ENCODE data around the gene HEATR3.
A peak's percentile ranks its signal among the peaks of the same experiment; 100 is the strongest.

HEATR3 gene

GRCh38 chr16:50050802-50051201, 15.0 kb upstream of the HEATR3 start:
- no peak for DNase-seq (ENCODE audit: low read depth)
- no peak for TF ChIP-seq CTCF (IDR thresholded peaks at IDR 0.05; ENCODE audit: insufficient read depth, low read depth, low read length, missing control alignments)

GRCh38 chr16:50056226-50056625, 9.5 kb upstream of the HEATR3 start:
- DNase-seq (ENCODE audit: low read depth) = no peak
- no peak overlapping the region for H3K4me3 ChIP-seq (ENCODE audit: low read length)
- no peak for TF ChIP-seq CTCF (IDR thresholded peaks at IDR 0.05; ENCODE audit: insufficient read depth, low read depth, low read length, missing control alignments)

More at GRCh38 chr16:50050802-50051201, 15.0 kb upstream of the HEATR3 start:
- H3K4me3 ChIP-seq (ENCODE audit: low read length) = no peak overlapping the region

GRCh38 chr16:50058091-50058771, 7.5 kb upstream of the HEATR3 start:
- no peak for DNase-seq (ENCODE audit: low read depth)
- no peak for TF ChIP-seq CTCF (IDR thresholded peaks at IDR 0.05; ENCODE audit: insufficient read depth, low read depth, low read length, missing control alignments)
- no peak overlapping the region for H3K4me3 ChIP-seq (ENCODE audit: low read length)

- TF ChIP-seq CTCF (IDR thresholded peaks at IDR 0.05; ENCODE audit: insufficient read depth, low read depth, low read length, missing control alignments) = no peak
- no peak overlapping the region for H3K4me3 ChIP-seq (ENCODE audit: low read length)
- no peak for DNase-seq (ENCODE audit: low read depth)
Observed at GRCh38 chr16:50059111-50059510, 6.7 kb upstream of the HEATR3 start.

GRCh38 chr16:50059669-50060068, 6.1 kb upstream of the HEATR3 start:
- no peak for TF ChIP-seq CTCF (IDR thresholded peaks at IDR 0.05; ENCODE audit: insufficient read depth, low read depth, low read length, missing control alignments)
- no peak overlapping the region for H3K4me3 ChIP-seq (ENCODE audit: low read length)

GRCh38 chr16:50061326-50061725, 4.4 kb upstream of the HEATR3 start:
- no peak overlapping the region for H3K4me3 ChIP-seq (ENCODE audit: low read length)
- DNase-seq (ENCODE audit: low read depth) = no peak
- no peak for TF ChIP-seq CTCF (IDR thresholded peaks at IDR 0.05; ENCODE audit: insufficient read depth, low read depth, low read length, missing control alignments)

More at GRCh38 chr16:50059669-50060068, 6.1 kb upstream of the HEATR3 start:
- DNase-seq (ENCODE audit: low read depth) = no peak

GRCh38 chr16:50065241-50065623, 538 bp upstream of the HEATR3 start:
- no peak for DNase-seq (ENCODE audit: low read depth)
- no peak for TF ChIP-seq CTCF (IDR thresholded peaks at IDR 0.05; ENCODE audit: insufficient read depth, low read depth, low read length, missing control alignments)
- peak overlapping the region; percentile 40 for H3K4me3 ChIP-seq (ENCODE audit: low read length)

Data from epithelial cell of esophagus (primary cell).